Measurements from ENCODE around the gene FANCL.

FANCL gene

GRCh38 chr2:58206785-58207184 is 34.3 kb downstream of the FANCL start:
- no peak overlapping the region for H3K4me3 ChIP-seq (ENCODE audit: control insufficient read depth, low read depth, low read length)
- TF ChIP-seq CTCF (IDR thresholded peaks at IDR 0.05; ENCODE audit: control insufficient read depth, insufficient read depth, low read depth, low read length, missing control alignments): no peak
- DNase-seq (ENCODE audit: low read depth): no peak

GRCh38 chr2:58204195-58204959 is 36.7 kb downstream of the FANCL start:
- TF ChIP-seq CTCF (IDR thresholded peaks at IDR 0.05; ENCODE audit: control insufficient read depth, insufficient read depth, low read depth, low read length, missing control alignments): no peak
- no peak for DNase-seq (ENCODE audit: low read depth)
- H3K4me3 ChIP-seq (ENCODE audit: control insufficient read depth, low read depth, low read length): no peak overlapping the region

- H3K4me3 ChIP-seq (ENCODE audit: control insufficient read depth, low read depth, low read length): no peak overlapping the region
- TF ChIP-seq CTCF (IDR thresholded peaks at IDR 0.05; ENCODE audit: control insufficient read depth, insufficient read depth, low read depth, low read length, missing control alignments): no peak
- no peak for DNase-seq (ENCODE audit: low read depth)
Measured at GRCh38 chr2:58203018-58203417, 38.1 kb downstream of the FANCL start.

- no peak for DNase-seq (ENCODE audit: low read depth)
- TF ChIP-seq CTCF (IDR thresholded peaks at IDR 0.05; ENCODE audit: control insufficient read depth, insufficient read depth, low read depth, low read length, missing control alignments): no peak
- H3K4me3 ChIP-seq (ENCODE audit: control insufficient read depth, low read depth, low read length): no peak overlapping the region
Measured at GRCh38 chr2:58202404-58202803, 38.7 kb downstream of the FANCL start.

GRCh38 chr2:58197894-58198293 is 43.2 kb downstream of the FANCL start:
- H3K4me3 ChIP-seq (ENCODE audit: control insufficient read depth, low read depth, low read length): no peak overlapping the region
- no peak for TF ChIP-seq CTCF (IDR thresholded peaks at IDR 0.05; ENCODE audit: control insufficient read depth, insufficient read depth, low read depth, low read length, missing control alignments)
- no peak for DNase-seq (ENCODE audit: low read depth)

- TF ChIP-seq CTCF (IDR thresholded peaks at IDR 0.05; ENCODE audit: control insufficient read depth, insufficient read depth, low read depth, low read length, missing control alignments): no peak
- H3K4me3 ChIP-seq (ENCODE audit: control insufficient read depth, low read depth, low read length): no peak overlapping the region
- no peak for DNase-seq (ENCODE audit: low read depth)
Measured at GRCh38 chr2:58195662-58196061, 45.5 kb downstream of the FANCL start.
